ENCODE data around the gene STRN4.
A peak's percentile ranks its signal among the peaks of the same experiment; 100 is the strongest.

Gene STRN4

DNA sequence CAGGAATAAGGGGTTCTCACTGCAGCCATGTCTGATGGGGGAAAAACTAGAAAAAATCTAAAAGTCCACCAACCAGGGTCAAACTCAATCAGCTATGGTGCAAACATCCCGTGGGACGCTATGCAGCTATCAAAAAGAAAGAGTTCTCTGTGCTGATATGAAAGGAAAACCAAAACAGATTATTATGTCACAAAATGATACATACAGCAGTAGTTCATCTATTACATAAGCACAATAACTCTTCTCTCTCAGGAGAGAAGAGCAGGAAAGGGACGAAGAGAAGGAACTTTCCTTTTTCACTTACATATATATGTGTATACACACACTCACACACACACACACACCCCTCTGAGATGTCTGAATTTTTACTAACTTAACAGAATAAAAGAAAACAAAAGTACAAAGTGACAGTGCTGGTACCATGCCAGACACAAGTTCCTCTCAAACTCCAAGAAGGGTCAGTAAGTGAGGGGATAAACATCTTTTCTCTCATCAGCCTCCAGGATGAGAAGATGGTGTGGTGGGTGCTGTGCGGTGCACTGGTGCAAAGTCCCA is 3.2 kb downstream of the STRN4 start:
- no peak for DNase-seq (ENCODE audit: low spot score)

- no peak for DNase-seq (ENCODE audit: low spot score)
These were observed 4.8 kb downstream of the STRN4 start for GRCh38 chr19:46741447-46741846.

GRCh38 chr19:46739290-46739771 is 6.9 kb downstream of the STRN4 start:
- DNase-seq (ENCODE audit: low spot score): no peak

DNA sequence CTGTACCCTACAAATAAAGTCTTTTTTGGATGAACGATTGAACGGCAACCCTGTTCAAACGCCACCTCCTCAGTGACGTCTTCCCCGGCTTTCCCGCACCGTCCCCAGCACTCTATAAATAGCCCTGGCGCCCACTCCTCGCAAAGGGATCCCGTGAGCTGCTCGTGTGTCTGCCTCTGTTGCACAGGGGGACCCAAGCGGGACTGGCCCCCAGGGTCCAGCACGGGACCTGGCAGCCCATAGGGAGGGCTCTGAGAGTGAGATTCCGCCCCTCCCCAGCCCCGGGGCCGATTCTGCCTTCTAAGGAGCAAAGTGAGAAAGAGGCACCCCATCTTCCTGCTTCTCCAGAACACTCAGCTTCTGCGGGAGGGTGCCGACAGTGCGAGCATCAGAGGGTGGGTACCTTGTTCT is 8.5 kb downstream of the STRN4 start:
- no peak for DNase-seq (ENCODE audit: low spot score)

- DNase-seq (ENCODE audit: low spot score): no peak
These were observed 9.0 kb downstream of the STRN4 start for GRCh38 chr19:46737298-46737654.

- peak; percentile 72 for DNase-seq (ENCODE audit: low spot score)
These were observed 9.5 kb downstream of the STRN4 start for GRCh38 chr19:46736531-46737297.

- no peak for DNase-seq (ENCODE audit: low spot score)
These were observed 12.5 kb downstream of the STRN4 start for GRCh38 chr19:46733690-46734292.

DNA sequence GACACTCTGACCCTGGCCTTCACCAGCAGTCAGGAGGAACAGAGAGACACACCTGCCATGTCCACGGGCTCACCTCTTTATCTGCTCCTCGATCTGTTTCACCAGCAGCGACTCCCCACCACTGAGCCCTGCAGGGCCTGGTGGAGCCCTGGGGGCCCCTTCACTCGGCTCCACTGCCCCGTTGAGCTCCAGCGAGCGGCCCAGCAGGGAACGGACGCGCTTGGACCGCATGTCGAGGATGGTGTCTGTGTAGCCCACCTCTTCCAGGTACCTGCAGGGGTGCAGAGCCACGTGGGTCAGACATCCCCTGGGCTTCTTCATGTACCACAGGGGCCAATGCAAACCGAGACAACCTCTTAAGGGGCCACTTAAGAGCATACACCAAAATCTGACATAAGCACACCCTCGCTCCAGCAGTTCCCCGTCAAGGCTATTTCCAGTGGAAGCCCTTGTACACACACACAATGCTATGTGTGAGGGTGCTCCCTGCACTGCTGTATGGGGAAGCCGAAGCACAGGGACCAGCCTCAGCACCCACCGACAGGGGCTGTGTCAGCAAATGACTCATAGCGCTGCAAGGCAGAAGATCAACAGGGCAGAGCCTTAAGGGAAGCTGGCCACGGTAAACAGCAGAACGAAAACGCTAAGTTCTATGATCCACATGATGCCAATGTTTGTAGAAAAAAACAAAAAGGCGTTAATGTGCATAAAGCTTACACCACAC is 13.1 kb downstream of the STRN4 start:
- DNase-seq (ENCODE audit: low spot score): no peak

DNA sequence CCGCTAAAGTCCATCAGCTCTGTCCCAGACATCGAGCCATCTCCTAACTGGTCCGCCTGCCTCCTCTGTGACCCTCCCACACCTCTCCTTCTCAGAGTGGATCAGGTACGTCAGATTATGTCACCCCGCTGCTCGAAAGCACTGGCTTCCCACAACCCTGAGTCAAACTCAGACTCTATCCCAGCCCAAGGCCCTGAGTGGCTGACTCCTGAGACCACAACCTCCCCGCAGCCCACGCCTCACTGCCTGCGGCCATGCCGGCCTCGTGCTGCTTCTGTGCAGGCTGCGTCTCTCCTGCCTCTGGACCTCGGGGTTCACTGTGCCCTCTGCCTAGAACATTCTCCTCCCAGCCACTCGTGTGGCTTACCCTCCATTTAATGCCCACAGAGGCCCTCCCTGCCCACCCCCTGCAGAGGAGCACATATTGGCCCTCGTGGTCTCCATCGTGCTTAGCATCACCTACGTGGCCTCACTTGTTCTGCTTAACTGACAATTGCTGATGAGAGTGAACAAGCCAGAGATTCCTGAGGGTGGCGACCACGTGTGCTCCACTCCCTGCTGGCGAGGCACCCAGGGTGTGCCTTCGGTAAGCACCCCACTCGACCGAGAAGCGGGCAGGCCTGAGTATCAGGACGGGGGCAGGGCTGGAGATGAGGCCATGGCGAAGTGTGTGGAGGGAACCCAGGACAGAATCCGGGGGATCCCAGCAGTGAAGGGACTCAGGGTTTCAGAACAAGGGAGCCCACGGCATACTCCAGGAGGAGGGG is 13.9 kb downstream of the STRN4 start:
- DNase-seq (ENCODE audit: low spot score): no peak

- DNase-seq (ENCODE audit: low spot score): no peak
These were observed 14.7 kb downstream of the STRN4 start for GRCh38 chr19:46731584-46731983.

GRCh38 chr19:46731007-46731501 is 15.2 kb downstream of the STRN4 start:
- peak; percentile 54 for DNase-seq (ENCODE audit: low spot score)

GRCh38 chr19:46730595-46730994 is 15.7 kb downstream of the STRN4 start:
- DNase-seq (ENCODE audit: low spot score): no peak

GRCh38 chr19:46730187-46730586 is 16.1 kb downstream of the STRN4 start:
- no peak for DNase-seq (ENCODE audit: low spot score)

DNA sequence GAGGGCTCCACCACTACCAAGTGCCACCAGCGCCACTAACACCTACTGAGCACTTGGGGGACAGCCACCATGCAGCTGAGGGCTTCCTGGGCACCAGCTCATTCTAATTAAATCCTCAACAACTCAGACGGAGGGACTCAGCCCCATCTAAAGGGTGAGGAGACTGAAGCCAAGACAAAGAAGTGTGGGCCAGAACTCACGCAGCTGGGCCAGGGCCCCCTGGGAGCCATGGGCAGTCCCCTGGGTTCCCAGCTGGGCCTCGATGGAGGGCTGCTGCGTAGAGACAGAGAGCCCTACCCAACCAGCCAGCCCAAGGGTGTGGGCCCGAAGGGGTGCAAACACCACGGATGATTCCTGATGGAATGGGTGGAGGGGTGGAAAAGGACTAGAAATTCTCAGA is 16.6 kb downstream of the STRN4 start:
- DNase-seq (ENCODE audit: low spot score): no peak

GRCh38 chr19:46728693-46729339 is 17.4 kb downstream of the STRN4 start:
- peak; percentile 49 for DNase-seq (ENCODE audit: low spot score)

- no peak for DNase-seq (ENCODE audit: low spot score)
These were observed 18.0 kb downstream of the STRN4 start for GRCh38 chr19:46728208-46728607.

GRCh38 chr19:46727757-46728156 is 18.5 kb downstream of the STRN4 start:
- DNase-seq (ENCODE audit: low spot score): no peak

GRCh38 chr19:46726971-46727501 is 19.2 kb downstream of the STRN4 start:
- DNase-seq (ENCODE audit: low spot score): no peak

- no peak for DNase-seq (ENCODE audit: low spot score)
These were observed 19.7 kb downstream of the STRN4 start for GRCh38 chr19:46726551-46726950.

DNA sequence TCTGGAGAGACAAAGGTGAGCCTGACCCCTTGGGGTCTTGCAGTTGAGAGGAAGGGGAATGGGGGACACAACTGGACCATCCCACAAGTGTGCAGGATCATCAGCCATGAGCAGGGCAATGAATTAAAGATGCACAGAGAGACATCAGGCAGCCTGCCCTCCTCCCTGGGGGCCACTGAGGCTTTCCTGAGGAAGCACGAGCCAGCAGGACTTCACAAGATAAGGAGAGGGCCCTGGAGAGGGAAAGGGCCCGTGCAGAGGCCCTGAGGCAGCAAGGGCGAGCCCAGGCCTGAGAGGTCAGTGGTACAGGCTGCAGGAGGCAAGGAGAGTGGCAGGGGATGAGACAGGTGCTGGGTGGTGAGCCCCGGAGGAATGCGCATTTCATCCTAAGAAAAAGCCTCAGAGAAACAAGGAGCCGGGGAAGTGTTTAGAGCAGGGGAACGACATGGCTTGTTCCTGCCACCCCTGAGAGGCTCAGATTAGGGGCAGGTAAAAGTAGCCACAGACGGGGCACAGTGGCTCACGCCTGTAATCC is 20.3 kb downstream of the STRN4 start:
- DNase-seq (ENCODE audit: low spot score): no peak
